SW 1271 (cell line): Measurements from ENCODE around the gene FBN2.
A peak's percentile ranks its signal among the peaks of the same experiment; 100 is the strongest.
"Not testable (repeated sequence)": the region's sequence is repeated elsewhere in the genome, so short reads cannot be mapped to it uniquely, and the experiment has no call there.

Experiments used
- DNase-seq, 2 experiments: peaks; one replicate each; lab custom pipeline; 2025; lab: John Stamatoyannopoulos, UW

The FBN2 gene

GRCh38 chr5:128478386-128479368 is 59.4 kb downstream of the FBN2 start:
- DNase-seq = no peak

- DNase-seq = no peak
These were observed 60.1 kb downstream of the FBN2 start for GRCh38 chr5:128477944-128478343.

- no peak for DNase-seq
These were observed 62.4 kb downstream of the FBN2 start for GRCh38 chr5:128475693-128476092.

- no peak for DNase-seq
These were observed 65.1 kb downstream of the FBN2 start for GRCh38 chr5:128472919-128473318.

- no peak for DNase-seq
These were observed 66.0 kb downstream of the FBN2 start for GRCh38 chr5:128472036-128472435.

GRCh38 chr5:128470663-128471062 is 67.4 kb downstream of the FBN2 start:
- DNase-seq = peak in 1 of 2 experiments; percentile 10

GRCh38 chr5:128469912-128470311 is 68.1 kb downstream of the FBN2 start:
- DNase-seq = no peak

- no peak for DNase-seq
These were observed 71.1 kb downstream of the FBN2 start for GRCh38 chr5:128466980-128467379.

- no peak for DNase-seq
These were observed 71.5 kb downstream of the FBN2 start for GRCh38 chr5:128466554-128466953.

GRCh38 chr5:128464596-128464995 is 73.4 kb downstream of the FBN2 start:
- no peak for DNase-seq

- DNase-seq = no peak
These were observed 75.7 kb downstream of the FBN2 start for GRCh38 chr5:128462330-128462729.

GRCh38 chr5:128457147-128457915 is 80.7 kb downstream of the FBN2 start:
- DNase-seq = not testable (repeated sequence)

GRCh38 chr5:128455841-128456361 is 82.1 kb downstream of the FBN2 start:
- no peak for DNase-seq

GRCh38 chr5:128453121-128453520 is 84.9 kb downstream of the FBN2 start:
- no peak for DNase-seq

GRCh38 chr5:128447224-128447623 is 90.8 kb downstream of the FBN2 start:
- DNase-seq = not testable (repeated sequence)

- DNase-seq = no peak
These were observed 96.1 kb downstream of the FBN2 start for GRCh38 chr5:128441941-128442350.

- no peak for DNase-seq
These were observed 96.9 kb downstream of the FBN2 start for GRCh38 chr5:128441165-128441564.

- peak in 1 of 2 experiments; percentile 29 for DNase-seq
These were observed 101.3 kb downstream of the FBN2 start for GRCh38 chr5:128436749-128437188.

GRCh38 chr5:128435861-128436260 is 102.2 kb downstream of the FBN2 start:
- DNase-seq = no peak

- DNase-seq = no peak
These were observed 103.1 kb downstream of the FBN2 start for GRCh38 chr5:128434993-128435392.

GRCh38 chr5:128432913-128433440 is 105.1 kb downstream of the FBN2 start:
- no peak for DNase-seq

GRCh38 chr5:128427921-128428320 is 110.1 kb downstream of the FBN2 start:
- DNase-seq = no peak
